MM.1S (cell line): Measurements from ENCODE around the gene CTXN3.

Source experiments
- CTCF ChIP-seq: fragments of 300-600 bp; sonication (generic); IDR thresholded peaks from 2 replicates; pipeline ENCODE4 v1.5.1; 2016; ENCODE audit warnings: antibody characterized with exemption, low read length, mixed read lengths
- EZH2phosphoT487 ChIP-seq: fragments of 300-600 bp; sonication (generic); IDR thresholded peaks from 2 replicates; pipeline ENCODE4 v1.6.1; 2018; ENCODE audit warnings: antibody characterized with exemption, low read length

- TF ChIP-seq CTCF (no peak), EZH2phosphoT487 (no peak)
Observed at GRCh38 chr5:127609011-127609410, 39.9 kb upstream of the CTXN3 start.
